DOHH2 (cell line): ENCODE data around the gene CLDN34.

ENCODE experiments used
- H3F3A ChIP-seq: fragments of 200-600 bp; sonication (generic), shearing (Covaris generic); 2 replicates; pipeline ENCODE4 v1.6.0; 2016; ENCODE audit warnings: antibody characterized with exemption, mild to moderate bottlenecking; ENCODE audit not compliant: control insufficient read depth, insufficient read depth
- H3K27ac ChIP-seq: fragments of 200-600 bp; sonication (generic); 2 replicates; pipeline ENCODE4 v1.5.1; 2014; ENCODE audit warnings: low read depth, mild to moderate bottlenecking, low read length, moderate library complexity
- H3K27me3 ChIP-seq: fragments of 200-600 bp; sonication (generic); 2 replicates; pipeline ENCODE4 v1.6.1; 2014; ENCODE audit warnings: mild to moderate bottlenecking, low read length, mixed read lengths; ENCODE audit not compliant: control insufficient read depth
- H3K36me3 ChIP-seq: fragments of 200-600 bp; sonication (generic); 2 replicates; pipeline ENCODE4 v1.6.1; 2014; ENCODE audit warnings: mild to moderate bottlenecking, low read length, moderate library complexity, mixed read lengths; ENCODE audit not compliant: control insufficient read depth
- H3K4me1 ChIP-seq: fragments of 200-600 bp; sonication (generic); 2 replicates; pipeline ENCODE4 v1.6.1; 2014; ENCODE audit warnings: mild to moderate bottlenecking, low read length, mixed read lengths; ENCODE audit not compliant: control insufficient read depth
- H3K4me2 ChIP-seq: fragments of 200-600 bp; sonication (generic); 2 replicates; pipeline ENCODE4 v1.6.0; 2014; ENCODE audit warnings: mild to moderate bottlenecking, low read length, moderate library complexity
- H3K4me3 ChIP-seq: fragments of 200-600 bp; sonication (generic); 2 replicates; pipeline ENCODE4 v1.5.1; 2014; ENCODE audit warnings: mild to moderate bottlenecking, low read length, mixed read lengths
- H3K79me2 ChIP-seq: fragments of 200-600 bp; sonication (generic); 2 replicates; pipeline ENCODE4 v1.6.1; 2014; ENCODE audit warnings: mild to moderate bottlenecking, low read length, mixed read lengths; ENCODE audit not compliant: control insufficient read depth
- H3K9me2 ChIP-seq: fragments of 200-600 bp; sonication (generic); replicated peaks from 2 replicates; pipeline ENCODE4 v1.6.1; 2014; ENCODE audit warnings: mild to moderate bottlenecking, low read length, mixed read lengths; ENCODE audit not compliant: control insufficient read depth
- H3K9me3 ChIP-seq: fragments of 200-600 bp; sonication (generic); 2 replicates; pipeline ENCODE4 v1.6.1; 2014; ENCODE audit warnings: antibody characterized with exemption, low read length, mixed read lengths; ENCODE audit not compliant: control insufficient read depth, insufficient read depth
- H4K20me1 ChIP-seq: fragments of 200-600 bp; sonication (generic); 2 replicates; pipeline ENCODE4 v1.6.0; 2014; ENCODE audit warnings: low read depth, mild to moderate bottlenecking, antibody characterized with exemption, low read length, moderate library complexity; ENCODE audit not compliant: control insufficient read depth, insufficient read depth
- CTCF ChIP-seq: fragments of 200-600 bp; sonication (generic); IDR thresholded peaks from one replicate; pipeline ENCODE4 v1.5.1; 2014; ENCODE audit warnings: antibody characterized with exemption, mild to moderate bottlenecking, low read depth, low read length; ENCODE audit not compliant: poor library complexity, severe bottlenecking
- EZH2phosphoT487 ChIP-seq: fragments of 200-600 bp; sonication (generic); IDR thresholded peaks from 2 replicates; pipeline ENCODE4 v1.6.1; 2017; ENCODE audit warnings: borderline replicate concordance, mild to moderate bottlenecking, antibody characterized with exemption, low read length, moderate library complexity, mixed read lengths

Gene CLDN34

GRCh38 chrX:9953396-9953795 lies 13.8 kb upstream of the CLDN34 start:
- H3K27ac ChIP-seq: peak overlapping the region; percentile 58
- H3K9me3 ChIP-seq: peaks cover 11% of the 10 kb centered on the region
- no peaks in the 10 kb centered on the region for H3F3A ChIP-seq
- H3K4me2 ChIP-seq: peak overlapping the region; percentile 55
- no peaks in the 10 kb centered on the region for H3K9me2 ChIP-seq
- no peaks in the 10 kb centered on the region for H4K20me1 ChIP-seq
- H3K79me2 ChIP-seq: no peaks in the 10 kb centered on the region
- H3K4me1 ChIP-seq: peaks cover 39% of the 10 kb centered on the region
- TF ChIP-seq EZH2phosphoT487: no peak
- TF ChIP-seq CTCF: no peak
- H3K27me3 ChIP-seq: no peaks in the 10 kb centered on the region; the same call in 1 of the 2 replicates
- H3K36me3 ChIP-seq: no peaks in the 10 kb centered on the region
- H3K4me3 ChIP-seq: peak overlapping the region; percentile 46

GRCh38 chrX:9955506-9955905 lies 11.7 kb upstream of the CLDN34 start:
- Histone ChIP-seq H3K4me3 (no peak overlapping the region), H4K20me1 (no peaks in the 10 kb centered on the region), H3K4me2 (no peak overlapping the region), H3K36me3 (no peaks in the 10 kb centered on the region), H3K9me2 (no peaks in the 10 kb centered on the region), H3K79me2 (no peaks in the 10 kb centered on the region), H3K27ac (no peak overlapping the region), H3K4me1 (peaks cover 43% of the 10 kb centered on the region), H3K9me3 (peaks cover 11% of the 10 kb centered on the region), H3K27me3 (no peaks in the 10 kb centered on the region), H3F3A (no peaks in the 10 kb centered on the region)
- no peak for TF ChIP-seq EZH2phosphoT487
- TF ChIP-seq CTCF: no peak

- Histone ChIP-seq H3K27me3 (no peaks in the 10 kb centered on the region), H3K9me2 (no peaks in the 10 kb centered on the region), H3K4me3 (peak overlapping the region; percentile 25), H3K36me3 (no peaks in the 10 kb centered on the region), H3K9me3 (peaks cover 5% of the 10 kb centered on the region), H3K79me2 (no peaks in the 10 kb centered on the region), H3K4me2 (peak overlapping the region; percentile 45), H4K20me1 (no peaks in the 10 kb centered on the region), H3F3A (no peaks in the 10 kb centered on the region), H3K27ac (no peak overlapping the region), H3K4me1 (peaks cover 35% of the 10 kb centered on the region)
- no peak for TF ChIP-seq CTCF
- no peak for TF ChIP-seq EZH2phosphoT487
Observed at GRCh38 chrX:9957743-9958142, 9.4 kb upstream of the CLDN34 start.
